ENCODE results near the gene FKRP.
"Not testable (repeated sequence)": the region's sequence is repeated elsewhere in the genome, so short reads cannot be mapped to it uniquely, and the experiment has no call there.

Gene FKRP

DNA sequence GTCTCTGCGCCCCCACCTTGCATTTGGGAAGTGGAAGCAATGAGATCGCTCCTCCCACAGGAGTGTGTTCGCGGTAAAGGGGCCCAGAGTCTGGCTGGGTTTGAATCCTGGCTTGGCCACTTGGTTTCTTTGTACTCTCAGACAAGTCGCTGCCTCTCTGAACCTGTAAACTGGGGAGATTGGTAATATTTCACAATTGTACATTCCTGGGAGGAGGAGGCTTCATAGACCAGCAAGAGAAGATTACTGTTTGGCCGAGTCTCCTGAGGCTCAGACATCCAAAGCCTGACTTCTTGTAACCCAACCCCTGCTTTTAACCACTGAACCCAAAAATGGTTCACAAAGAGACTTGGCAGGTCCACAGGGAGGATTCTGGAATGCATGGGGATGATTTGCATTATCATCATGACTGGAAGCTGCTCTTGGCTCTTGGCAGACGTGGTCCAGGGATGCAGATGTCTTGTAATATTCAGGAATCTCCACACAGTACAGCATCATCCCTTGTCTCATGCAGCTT lies 14.0 kb downstream of the FKRP start:
- DNase-seq = no peak

- DNase-seq = no peak
These were observed 14.5 kb downstream of the FKRP start for GRCh38 chr19:46760363-46760762.

- DNase-seq = not testable (repeated sequence)
These were observed 15.0 kb downstream of the FKRP start for GRCh38 chr19:46760897-46761296.

DNA sequence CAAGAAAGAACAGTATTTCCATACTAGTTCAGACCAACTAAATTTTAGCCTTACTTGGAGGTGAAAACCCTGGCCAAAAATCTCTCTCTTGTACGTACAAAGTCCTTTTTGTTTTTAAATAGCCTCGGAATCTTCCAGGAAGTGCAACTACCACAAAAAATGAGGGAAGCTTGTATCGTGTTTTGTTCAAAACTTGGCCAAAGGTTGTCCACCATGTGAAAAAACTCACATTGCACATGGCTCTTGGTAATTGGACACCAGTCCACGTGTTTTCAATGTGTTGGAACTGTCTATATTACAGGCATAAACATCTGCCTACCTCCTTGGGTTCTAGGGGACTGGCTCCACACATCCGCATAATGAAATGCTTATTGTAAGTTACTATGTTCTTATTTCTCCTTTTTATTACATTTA lies 15.6 kb downstream of the FKRP start:
- DNase-seq = no peak

GRCh38 chr19:46762245-46762890 lies 16.5 kb downstream of the FKRP start:
- DNase-seq = no peak

DNA sequence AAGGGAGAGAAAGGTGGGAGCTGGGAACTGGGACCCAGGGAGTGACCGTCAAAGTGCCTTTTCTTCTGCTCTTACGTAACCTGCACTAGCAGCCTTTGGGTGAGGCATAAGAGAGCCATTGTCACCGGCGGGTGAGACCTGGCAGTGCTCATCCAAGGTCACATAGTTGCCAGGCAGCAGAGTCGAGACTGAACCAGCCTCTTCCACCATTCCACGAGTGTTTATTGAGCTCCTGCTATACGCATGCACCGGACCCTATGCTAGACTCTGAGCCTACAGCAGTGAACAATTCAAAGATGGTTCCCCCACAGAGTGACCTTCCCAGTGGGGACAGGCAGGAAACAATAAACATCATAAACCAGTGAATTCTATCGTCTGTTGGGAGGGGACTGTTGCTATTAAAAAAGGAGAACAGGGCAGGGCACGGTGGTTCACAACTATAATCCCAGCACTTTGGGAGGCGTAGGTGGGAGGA lies 19.0 kb downstream of the FKRP start:
- DNase-seq = no peak

DNA sequence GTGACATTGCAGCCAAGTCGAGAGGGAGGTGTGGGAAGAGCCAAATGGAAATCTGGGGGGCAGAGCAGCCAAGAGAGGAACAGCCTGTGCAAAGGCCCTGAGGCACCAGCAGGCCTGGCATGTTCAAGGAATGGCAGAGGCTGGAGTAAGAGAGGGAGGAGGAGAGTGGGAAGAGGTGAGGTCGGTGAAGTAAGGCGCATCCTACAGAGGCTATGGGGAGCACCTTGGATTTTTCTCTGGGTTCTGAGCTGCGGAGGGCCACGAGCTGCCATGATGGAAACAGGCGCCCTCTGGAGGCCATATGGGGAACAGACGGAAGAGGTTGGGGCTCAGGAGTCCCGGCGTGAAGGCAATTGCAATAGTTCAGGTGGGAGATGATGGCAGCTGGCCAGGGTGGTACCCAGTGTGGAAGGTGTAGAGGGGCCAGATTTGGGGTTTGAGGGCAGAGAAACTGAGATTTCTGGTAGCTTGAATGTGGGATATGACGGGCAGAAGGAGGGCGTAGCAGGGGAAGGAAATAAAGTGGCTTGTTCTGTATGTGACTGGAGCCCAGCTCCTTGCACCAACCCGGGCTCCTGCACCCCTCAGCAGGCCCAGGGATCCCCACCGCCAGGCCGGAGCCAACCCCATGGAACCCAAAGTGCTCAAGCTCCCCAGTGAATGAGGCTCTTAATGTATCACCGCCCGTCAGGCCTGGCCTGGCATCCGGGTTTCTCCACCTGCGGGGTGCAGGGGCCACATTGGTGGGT lies 20.9 kb downstream of the FKRP start:
- DNase-seq = no peak

DNA sequence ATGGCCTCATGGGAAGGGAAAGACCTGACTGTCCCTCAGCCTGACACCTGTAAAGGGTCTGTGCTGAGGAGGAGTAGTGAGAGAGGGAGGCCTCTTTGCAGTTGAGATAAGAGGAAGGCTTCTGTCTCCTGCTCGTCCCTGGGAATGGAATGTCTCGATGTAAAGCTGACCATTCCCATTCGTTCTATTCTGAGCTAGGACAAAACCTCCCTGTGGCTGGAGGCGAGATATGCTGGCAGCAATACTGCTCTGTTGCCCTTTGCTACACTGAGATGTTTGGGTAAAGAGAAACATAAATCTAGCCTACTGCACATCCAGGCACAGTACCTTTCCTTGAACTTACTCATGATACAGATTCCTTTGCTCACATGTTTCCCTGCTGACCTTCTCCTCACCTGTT lies 22.9 kb downstream of the FKRP start:
- not testable (repeated sequence) for DNase-seq

DNA sequence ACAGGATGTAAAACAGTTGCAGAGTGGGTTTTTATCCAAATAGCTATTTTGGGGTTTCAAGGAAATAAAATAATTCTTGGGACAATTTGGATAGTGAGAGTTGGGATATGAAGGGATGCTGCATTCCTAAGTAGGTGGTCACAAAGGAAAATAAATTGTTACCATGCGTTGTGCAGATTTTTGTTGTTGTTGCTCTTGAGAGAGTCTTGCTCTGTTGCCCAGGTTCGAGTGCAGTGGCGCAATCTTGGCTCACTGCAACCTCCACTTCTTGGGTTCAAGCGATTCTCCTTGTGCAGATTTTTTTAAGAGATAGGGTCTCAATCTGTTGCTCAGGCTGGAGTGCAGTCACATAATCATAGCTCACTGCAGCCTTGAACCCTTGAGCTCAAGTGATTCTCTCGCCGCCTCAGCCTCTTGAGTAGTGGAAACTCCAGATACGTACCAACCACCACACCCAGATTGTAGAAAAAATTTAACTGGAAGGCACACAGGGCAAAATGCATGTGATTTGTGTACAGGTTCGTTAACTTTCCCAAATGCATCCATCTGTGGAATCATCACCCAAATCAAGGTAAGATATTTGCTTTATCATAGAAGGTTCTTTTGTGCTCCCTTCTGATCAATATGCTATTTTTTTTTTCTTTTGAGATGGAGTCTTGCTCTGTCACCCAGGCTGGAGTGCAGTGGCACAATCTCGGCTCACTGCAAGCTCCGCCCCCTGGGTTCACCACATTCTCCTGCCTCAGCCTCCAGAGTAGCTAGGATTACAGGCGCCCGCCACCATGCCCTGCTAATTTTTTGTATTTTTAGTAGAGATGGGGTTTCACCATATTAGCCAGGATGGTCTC lies 26.5 kb downstream of the FKRP start:
- DNase-seq = no peak

- DNase-seq = no peak
These were observed 27.2 kb downstream of the FKRP start for GRCh38 chr19:46773018-46773399.

GRCh38 chr19:46775642-46776258 lies 29.9 kb downstream of the FKRP start:
- DNase-seq = no peak

GRCh38 chr19:46776927-46777911 lies 31.4 kb downstream of the FKRP start:
- DNase-seq = no peak

DNA sequence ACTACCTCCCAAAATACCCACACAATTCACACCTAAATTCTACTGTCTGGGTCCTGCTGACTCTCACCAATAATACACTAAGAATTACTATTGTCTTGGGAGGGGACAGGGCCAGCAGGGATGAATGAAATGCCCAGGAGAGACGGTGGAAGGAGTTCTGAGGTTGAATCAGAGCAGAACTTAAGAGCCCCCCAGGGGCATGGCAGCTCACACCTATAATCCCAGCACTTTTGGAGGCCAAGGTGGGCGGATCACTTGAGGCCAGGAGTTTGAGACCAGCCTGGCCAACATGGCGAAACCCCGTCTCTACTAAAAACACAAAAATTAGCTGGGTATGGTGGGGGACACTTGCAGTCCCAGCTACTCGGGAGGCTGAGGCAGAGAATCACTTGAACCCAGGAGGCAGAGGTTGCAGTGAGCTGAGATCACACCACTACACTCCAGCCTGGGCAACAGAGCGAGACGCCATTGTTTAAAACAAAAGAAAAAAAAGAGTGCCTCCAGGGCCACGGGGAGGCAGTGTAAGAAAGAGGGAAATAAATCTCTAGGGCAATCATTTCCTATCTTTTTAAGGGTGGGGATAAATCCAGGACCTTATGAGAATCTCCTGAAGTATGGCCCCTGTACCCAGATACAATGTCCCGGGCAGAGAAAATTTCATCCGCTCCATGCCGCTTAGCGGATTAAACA lies 32.2 kb downstream of the FKRP start:
- not testable (repeated sequence) for DNase-seq

DNA sequence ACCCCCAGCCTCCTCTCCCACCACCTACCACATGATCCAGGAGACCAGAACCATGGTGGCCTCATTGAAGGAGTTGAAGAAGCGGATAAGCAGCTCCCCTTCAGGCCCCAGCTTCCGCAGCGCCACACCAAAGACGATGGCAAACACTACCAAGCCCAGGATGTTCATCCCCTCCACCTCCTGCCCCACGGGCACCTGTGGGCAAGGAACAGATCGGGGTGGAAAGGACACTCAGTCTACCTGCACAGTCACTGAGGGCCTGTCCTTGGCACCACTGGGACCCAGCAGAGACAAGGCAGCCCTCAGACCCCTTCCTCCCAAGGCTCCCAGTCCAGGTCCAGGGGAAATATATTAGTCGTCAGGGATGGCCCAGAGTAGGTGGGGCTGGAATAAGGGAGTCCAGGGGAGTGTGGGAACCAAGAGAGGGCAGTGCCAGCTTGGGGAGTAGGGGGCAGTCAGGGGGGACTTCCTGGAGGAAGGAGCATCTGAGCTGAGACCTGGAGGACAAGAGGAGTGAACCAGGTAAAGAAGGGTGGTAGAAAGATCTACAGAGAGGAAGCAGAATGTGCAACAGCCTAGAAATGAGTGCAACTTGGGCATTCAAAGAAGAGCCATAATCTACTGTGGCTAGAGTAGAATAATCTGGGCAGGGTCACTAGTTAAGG lies 36.6 kb downstream of the FKRP start:
- no peak for DNase-seq

GRCh38 chr19:46783670-46784069 lies 37.8 kb downstream of the FKRP start:
- DNase-seq = no peak

DNA sequence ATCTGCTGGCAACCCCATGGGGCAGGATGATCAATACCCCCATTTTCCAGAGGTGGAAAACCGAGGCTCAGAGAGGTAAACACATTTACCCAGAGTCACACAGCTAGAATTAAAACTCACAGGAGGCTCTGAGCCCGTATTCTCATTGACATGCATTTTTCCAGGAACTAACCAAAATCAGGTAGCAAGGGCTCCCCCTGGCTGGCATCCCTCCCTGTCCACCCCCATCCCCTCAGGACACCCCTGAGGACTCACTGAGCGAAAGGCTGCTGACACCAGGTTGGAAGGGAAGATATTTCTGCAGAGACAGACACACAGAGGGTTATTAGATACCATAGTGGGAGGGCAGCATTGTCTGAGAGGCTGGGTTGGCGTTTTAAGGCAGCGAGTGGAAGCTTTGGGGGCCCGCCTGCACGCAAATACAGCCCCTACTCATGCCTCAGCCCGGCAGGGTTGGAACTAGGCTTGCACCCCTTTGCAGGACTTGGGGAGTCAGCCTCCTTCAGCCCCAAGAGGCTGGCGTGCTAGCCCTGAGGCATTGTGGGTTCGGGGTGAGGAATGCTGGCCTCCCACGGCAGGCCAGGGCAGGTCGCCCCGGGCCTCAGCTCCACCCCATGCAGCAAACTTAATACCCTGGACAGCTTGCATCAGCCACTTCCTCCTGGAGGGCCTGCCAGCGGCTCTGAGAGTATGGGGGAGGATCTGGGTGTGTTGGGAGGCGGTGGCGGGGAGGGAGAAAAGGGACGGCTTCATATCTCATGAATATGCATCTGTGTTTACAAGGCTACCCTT lies 38.6 kb downstream of the FKRP start:
- no peak for DNase-seq

GRCh38 chr19:46785054-46785979 lies 39.5 kb downstream of the FKRP start:
- no peak for DNase-seq

DNA sequence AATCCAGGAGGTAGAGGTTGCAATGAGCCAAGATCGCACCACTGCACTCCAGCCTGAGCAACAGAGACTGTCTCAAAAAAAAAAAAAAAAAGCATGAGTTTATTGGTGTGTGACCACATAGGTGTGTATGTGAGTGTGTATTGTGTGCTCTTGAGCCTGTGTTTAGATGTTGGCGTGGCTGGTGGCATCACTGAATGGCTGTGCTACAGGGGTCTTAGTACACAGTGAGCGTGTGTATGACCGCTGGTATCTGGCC lies 40.1 kb downstream of the FKRP start:
- DNase-seq = no peak

All from hippocampal formation (tissue), 2 donors.